Measurements from ENCODE around the gene ARFGAP2.

- TF ChIP-seq NRF1 (IDR thresholded peaks at IDR 0.05; ENCODE audit: low read depth, low read length) (no peak), SIN3A (conservative IDR thresholded peaks at IDR 0.05 in 1 of 2, IDR thresholded peaks at IDR 0.05 in 1 of 2; ENCODE audit: low read depth in 1 of 2, low read length in 2 of 2) (no peak), CTCF (IDR thresholded peaks at IDR 0.05; ENCODE audit: control extremely low read depth in 1 of 3, insufficient read depth in 1 of 3, low read depth in 1 of 3, low read length in 3 of 3) (no peak), EZH2 (IDR thresholded peaks at IDR 0.05; ENCODE audit: low read depth, low read length, severe bottlenecking) (no peak), PHF8 (conservative IDR thresholded peaks at IDR 0.05; ENCODE audit: low read depth, low read length) (no peak), JUND (IDR thresholded peaks at IDR 0.05; ENCODE audit: low read length) (no peak), POLR2AphosphoS5 (IDR thresholded peaks at IDR 0.05; ENCODE audit: low read depth, low read length) (no peak), JUN (IDR thresholded peaks at IDR 0.05; ENCODE audit: low read depth, low read length) (no peak), YY1 (IDR thresholded peaks at IDR 0.05; ENCODE audit: low read depth, low read length) (no peak), KDM5A (IDR thresholded peaks at IDR 0.05; ENCODE audit: low read length) (no peak), RNF2 (IDR thresholded peaks at IDR 0.05; ENCODE audit: borderline replicate concordance, low read depth, low read length, missing control alignments, poor library complexity, severe bottlenecking) (no peak), EP300 (IDR thresholded peaks at IDR 0.05; ENCODE audit: borderline replicate concordance in 1 of 2, low read depth in 2 of 2, low read length in 2 of 2) (no peak), POLR2A (IDR thresholded peaks at IDR 0.05; ENCODE audit: control extremely low read depth in 1 of 2, low read depth in 2 of 2, low read length in 2 of 2) (no peak), EGR1 (IDR thresholded peaks at IDR 0.05; ENCODE audit: borderline replicate concordance, low read depth, low read length) (no peak)
Measured at GRCh38 chr11:47220401-47220821, 43.7 kb upstream of the ARFGAP2 start.
